Cardiac muscle cell (in vitro differentiated cells and primary cell): ENCODE measurements around the gene PPIG. TPM values are rescaled to one million over a fixed set of nuclear protein-coding genes. Genes with fewer than 3 reads are reported as not detected.
"Not testable (repeated sequence)": the region's sequence is repeated elsewhere in the genome, so short reads cannot be mapped to it uniquely, and the experiment has no call there.

Experiments
- DNase-seq, 2 donors: peaks; one replicate each; pipeline versions ENCODE4 v3.0.0 to v3.0.0-alpha.2; 2010 to 2017; ENCODE audit warnings: low read depth in 1 of 2, low spot score in 1 of 2
- H3K27ac ChIP-seq: fragments of 200-600 bp; sonication (generic); 2 replicates; pipeline ENCODE4 v1.5.1; 2016
- H3K27me3 ChIP-seq: fragments of 200-600 bp; sonication (generic); 2 replicates; pipeline ENCODE4 v1.6.0; 2016; ENCODE audit warnings: control low read depth
- H3K36me3 ChIP-seq: fragments of 200-600 bp; sonication (generic); 2 replicates; pipeline ENCODE4 v1.5.1; 2016; ENCODE audit warnings: control low read depth
- H3K4me1 ChIP-seq: fragments of 200-600 bp; sonication (generic); 2 replicates; pipeline ENCODE4 v1.8.1; 2017; ENCODE audit warnings: low read depth, mild to moderate bottlenecking, mixed run types
- H3K4me3 ChIP-seq: fragments of 200-600 bp; sonication (generic); 2 replicates; pipeline ENCODE4 v1.5.1; 2016; ENCODE audit warnings: mild to moderate bottlenecking
- H3K9me3 ChIP-seq: fragments of 200-600 bp; sonication (generic); 2 replicates; pipeline ENCODE4 v1.5.1; 2017; ENCODE audit warnings: low read depth, mild to moderate bottlenecking, control low read depth
- polyA plus RNA-seq: library from polyadenylated mRNA; unstranded; fragments of >200 nt; fragmentation: Nextera tagmentation; extraction: Ambion mirVana; gene quantifications from 2 replicates; pipeline ENCODE4 v1.2.1, GENCODE V29; 2016
- total RNA-seq: library from RNA; depleted of rRNA; stranded (reverse); fragments of >200 nt; gene quantifications from 2 replicates; pipeline ENCODE4 v1.2.3, GENCODE V29; 2016
- TF ChIP-seq, protein P1 (sequence below): IDR thresholded peaks from 2 replicates; pipeline ENCODE4 v1.5.1; 2012; ENCODE audit warnings: low read depth, mild to moderate bottlenecking, low read length

The PPIG gene
- total RNA-seq (17.5 and 24.7 TPM in 2 replicates), polyA plus RNA-seq (70.0 and 87.5 TPM in 2 replicates)

DNA sequence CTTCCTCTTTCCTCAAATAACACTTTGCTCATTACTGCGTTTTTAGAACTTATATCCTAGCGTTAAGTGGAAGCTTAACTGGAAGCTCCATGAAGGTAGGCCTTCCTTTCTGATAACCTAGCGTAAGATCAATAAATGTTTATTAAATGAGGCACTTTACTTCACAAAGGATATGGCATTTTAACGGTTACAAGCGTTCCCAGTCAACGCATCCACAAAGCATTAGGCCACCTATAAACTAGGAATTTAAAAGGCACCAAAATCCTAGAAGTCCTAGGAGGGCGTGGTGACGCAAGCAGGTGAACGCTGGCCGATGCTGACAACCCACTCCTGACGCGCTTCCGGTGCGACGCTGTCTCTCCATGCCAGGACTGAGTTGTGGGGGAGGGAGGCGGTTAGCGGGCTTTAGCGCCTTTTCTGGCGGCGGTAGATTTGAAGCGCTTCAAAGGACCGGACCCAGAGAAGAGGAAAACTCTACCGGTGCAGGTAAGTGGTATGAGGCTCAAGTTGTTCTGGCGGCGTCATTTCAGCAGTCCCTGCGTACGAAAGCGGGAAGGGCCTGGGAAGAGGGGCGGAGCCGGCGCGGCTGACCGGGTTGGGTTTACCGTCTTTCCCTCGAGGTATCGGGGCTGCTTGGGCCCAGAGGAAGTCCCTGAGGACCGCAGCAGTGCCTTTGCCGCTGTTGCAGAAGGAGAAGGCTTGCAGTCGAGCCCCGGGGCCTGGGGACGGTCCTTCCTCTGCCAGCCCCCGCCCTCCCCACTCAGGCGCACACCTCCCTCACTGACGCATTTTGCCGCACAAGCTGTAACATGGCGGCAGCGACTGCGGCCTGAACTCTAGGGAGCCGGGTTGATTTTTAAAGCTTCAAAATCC lies at the start of gene PPIG:
Gene PPIG (plus strand): TSS at position 347 of the 873 bp plus-strand sequence. CDS start 19,691 bp downstream, outside the sequence.
- H3K27ac ChIP-seq: peak within 1 kb of the TSS; percentile 97
- peak; percentile 93 to 95 for DNase-seq
- H3K36me3 ChIP-seq: no peaks in the 10 kb centered on the region
- peak within 1 kb of the TSS; percentile 71 for H3K4me3 ChIP-seq
- TF ChIP-seq, protein P1, sequence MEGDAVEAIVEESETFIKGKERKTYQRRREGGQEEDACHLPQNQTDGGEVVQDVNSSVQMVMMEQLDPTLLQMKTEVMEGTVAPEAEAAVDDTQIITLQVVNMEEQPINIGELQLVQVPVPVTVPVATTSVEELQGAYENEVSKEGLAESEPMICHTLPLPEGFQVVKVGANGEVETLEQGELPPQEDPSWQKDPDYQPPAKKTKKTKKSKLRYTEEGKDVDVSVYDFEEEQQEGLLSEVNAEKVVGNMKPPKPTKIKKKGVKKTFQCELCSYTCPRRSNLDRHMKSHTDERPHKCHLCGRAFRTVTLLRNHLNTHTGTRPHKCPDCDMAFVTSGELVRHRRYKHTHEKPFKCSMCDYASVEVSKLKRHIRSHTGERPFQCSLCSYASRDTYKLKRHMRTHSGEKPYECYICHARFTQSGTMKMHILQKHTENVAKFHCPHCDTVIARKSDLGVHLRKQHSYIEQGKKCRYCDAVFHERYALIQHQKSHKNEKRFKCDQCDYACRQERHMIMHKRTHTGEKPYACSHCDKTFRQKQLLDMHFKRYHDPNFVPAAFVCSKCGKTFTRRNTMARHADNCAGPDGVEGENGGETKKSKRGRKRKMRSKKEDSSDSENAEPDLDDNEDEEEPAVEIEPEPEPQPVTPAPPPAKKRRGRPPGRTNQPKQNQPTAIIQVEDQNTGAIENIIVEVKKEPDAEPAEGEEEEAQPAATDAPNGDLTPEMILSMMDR: no peak
- peaks cover 14% of the 10 kb centered on the region for H3K4me1 ChIP-seq
- H3K27me3 ChIP-seq: peaks cover 5% of the 10 kb centered on the region
- H3K9me3 ChIP-seq: no peaks in the 10 kb centered on the region

DNA sequence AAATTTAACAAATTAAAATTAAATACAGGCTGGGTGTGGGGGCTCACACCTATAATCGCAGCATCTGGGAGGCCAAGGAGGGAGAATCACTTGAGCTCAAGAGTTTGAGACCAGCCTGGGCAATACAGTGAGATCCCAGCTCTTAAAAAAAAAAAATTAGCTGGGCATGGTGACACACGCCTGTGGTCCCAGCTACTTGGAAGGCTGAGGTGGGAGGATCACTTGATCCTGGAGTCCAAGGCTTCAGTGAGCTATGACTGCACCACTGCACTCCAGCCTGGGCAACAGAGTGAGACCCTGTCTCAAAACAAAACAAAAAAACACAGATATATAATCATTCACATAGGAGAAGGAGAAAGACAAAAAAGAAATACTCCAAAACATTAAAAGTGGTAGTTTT lies 44.7 kb upstream of the PPIG start:
- not testable (repeated sequence) for H3K27ac ChIP-seq, H3K4me1 ChIP-seq, DNase-seq, H3K4me3 ChIP-seq, H3K27me3 ChIP-seq, H3K9me3 ChIP-seq
- peaks cover 17% of the 10 kb centered on the region for H3K36me3 ChIP-seq

DNA sequence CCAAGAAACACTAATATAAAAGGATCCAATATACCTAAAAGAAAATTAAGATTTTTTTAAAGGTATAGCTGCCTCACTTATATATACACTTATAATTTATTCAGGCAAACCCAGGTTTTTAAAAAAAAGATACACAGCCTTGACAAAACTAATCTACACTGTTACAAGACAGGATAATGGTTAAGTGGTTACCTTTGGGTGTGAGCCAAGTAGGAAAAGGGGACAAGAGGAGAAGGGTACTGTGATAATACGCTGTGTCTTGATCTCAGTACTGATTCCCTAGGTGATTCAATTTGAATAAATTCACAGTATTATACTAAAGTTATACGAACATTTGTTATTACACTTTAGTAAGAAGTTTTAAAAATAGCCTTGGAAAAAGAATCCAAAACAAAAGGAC lies 44.0 kb upstream of the PPIG start:
- no peaks in the 10 kb centered on the region for H3K27me3 ChIP-seq
- no peaks in the 10 kb centered on the region for H3K9me3 ChIP-seq
- H3K27ac ChIP-seq: no peak overlapping the region
- peaks cover 24% of the 10 kb centered on the region for H3K36me3 ChIP-seq
- H3K4me1 ChIP-seq: no peaks in the 10 kb centered on the region
- no peak for DNase-seq
- no peak overlapping the region for H3K4me3 ChIP-seq
- TF ChIP-seq, protein P1: no peak

DNA sequence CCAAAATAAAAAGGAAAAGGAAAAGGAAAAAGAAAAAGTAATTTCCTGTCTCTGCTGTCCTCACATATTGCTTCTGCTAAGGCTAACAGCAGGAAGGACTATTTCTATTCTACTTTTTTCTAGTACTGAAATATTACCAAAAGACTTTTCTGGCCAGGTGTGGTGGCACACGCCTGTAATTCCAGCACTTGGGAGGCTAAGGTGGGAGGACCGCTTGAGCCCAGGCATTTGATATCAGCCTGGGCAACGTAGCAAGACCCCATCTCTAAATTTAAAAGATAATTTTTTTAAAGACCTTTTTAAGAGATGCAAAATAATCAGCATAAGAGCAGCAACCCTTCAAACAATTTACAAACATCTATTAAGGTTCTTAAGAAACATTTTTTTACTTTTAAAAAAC lies 41.7 kb upstream of the PPIG start:
- H3K36me3 ChIP-seq: peaks cover 20% of the 10 kb centered on the region
- TF ChIP-seq, protein P1: no peak

DNA sequence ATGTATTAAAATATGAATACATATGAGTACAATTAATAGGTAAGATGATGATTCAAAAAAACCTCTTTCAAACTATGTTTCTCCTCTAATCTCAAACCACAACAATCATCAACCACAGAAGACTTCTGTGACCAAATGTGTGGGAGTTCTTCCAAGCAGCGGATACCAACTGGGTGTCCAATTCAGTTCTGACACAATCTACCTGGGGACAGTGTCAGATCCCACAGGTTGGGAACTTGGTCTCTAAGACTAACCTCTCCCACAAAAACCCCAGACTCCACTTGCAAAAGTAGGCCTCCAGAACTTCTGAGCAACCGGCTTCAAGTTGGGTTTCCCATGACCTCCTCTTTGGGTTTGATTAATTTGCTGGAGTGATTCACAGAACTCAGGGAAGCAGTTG lies 37.4 kb upstream of the PPIG start:
- no peak for DNase-seq
- TF ChIP-seq, protein P1: no peak
- no peaks in the 10 kb centered on the region for H3K27me3 ChIP-seq
- H3K4me1 ChIP-seq: no peaks in the 10 kb centered on the region
- H3K36me3 ChIP-seq: peaks cover 32% of the 10 kb centered on the region
- no peak overlapping the region for H3K27ac ChIP-seq
- no peak overlapping the region for H3K4me3 ChIP-seq
- H3K9me3 ChIP-seq: no peaks in the 10 kb centered on the region

More for the DNA sequence above, 41.7 kb upstream of the PPIG start:
- Histone ChIP-seq H3K9me3 (no peaks in the 10 kb centered on the region), H3K4me3 (no peak overlapping the region), H3K4me1 (no peaks in the 10 kb centered on the region), H3K27ac (peak overlapping the region; percentile 10), H3K27me3 (no peaks in the 10 kb centered on the region)
- DNase-seq: no peak

DNA sequence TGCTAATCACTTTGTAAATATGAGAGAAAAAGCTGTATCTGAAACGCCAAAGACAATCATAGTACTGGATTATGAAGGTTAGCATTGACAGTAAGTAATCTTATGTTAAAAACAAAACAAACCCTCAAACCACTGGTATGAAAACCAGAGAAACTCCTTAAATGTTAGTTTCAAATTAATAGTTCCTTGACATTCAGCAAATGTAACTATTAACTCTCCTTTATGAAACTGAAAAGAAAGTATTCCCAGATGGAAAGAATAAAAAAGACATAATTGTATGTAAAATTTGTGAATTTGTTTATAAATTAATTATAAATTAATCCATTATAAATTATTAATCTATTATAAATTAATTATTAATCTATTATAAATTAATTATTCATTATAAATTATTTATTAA lies 22.8 kb upstream of the PPIG start:
- Histone ChIP-seq H3K4me3 (no peak overlapping the region), H3K4me1 (no peaks in the 10 kb centered on the region), H3K9me3 (no peaks in the 10 kb centered on the region), H3K27me3 (no peaks in the 10 kb centered on the region), H3K36me3 (peaks cover 6% of the 10 kb centered on the region), H3K27ac (no peak overlapping the region)
- TF ChIP-seq, protein P1: no peak
- no peak for DNase-seq

DNA sequence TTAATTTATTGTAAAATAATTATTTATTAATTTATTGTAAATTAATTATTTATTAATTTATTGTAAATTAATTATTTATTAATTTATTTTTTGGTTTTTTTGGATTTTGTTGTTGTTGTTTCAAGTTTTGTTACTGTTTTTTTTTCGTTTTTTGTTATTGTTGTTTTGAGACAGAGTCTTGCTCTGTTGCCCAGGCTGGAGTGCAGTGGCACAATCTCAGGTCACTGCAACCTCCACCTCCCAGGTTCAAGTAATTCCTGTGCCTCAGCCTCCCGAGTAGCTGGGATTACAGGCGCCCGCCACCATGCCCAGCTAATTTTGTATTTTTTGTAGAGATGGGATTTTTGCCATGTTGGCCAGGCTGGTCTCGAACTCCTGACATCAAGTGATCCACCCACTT lies 22.1 kb upstream of the PPIG start:
- not testable (repeated sequence) for H3K27ac ChIP-seq, H3K4me1 ChIP-seq, H3K27me3 ChIP-seq, H3K9me3 ChIP-seq, H3K4me3 ChIP-seq, H3K36me3 ChIP-seq, DNase-seq
